ENCODE measurements around the gene RPS23. TPM values are rescaled to one million over a fixed set of nuclear protein-coding genes. Genes with fewer than 3 reads are reported as not detected.

Gene RPS23
- total RNA-seq, 1 experiment from 2014 or later, result 1,953 TPM

- no peak for DNase-seq (ENCODE audit: low spot score)
- Histone ChIP-seq H3K27ac (ENCODE audit: low read depth, low read length, poor library complexity, severe bottlenecking) (no peak overlapping the region), H3K27me3 (replicated peaks; ENCODE audit: insufficient read depth, low read depth, low read length, poor library complexity) (no peaks in the 10 kb centered on the region), H3K4me3 (ENCODE audit: low read depth, low read length, poor library complexity, severe bottlenecking) (no peak overlapping the region), H3K9me3 (ENCODE audit: low read depth, low read length, poor library complexity, severe bottlenecking) (no peaks in the 10 kb centered on the region), H3K36me3 (ENCODE audit: insufficient read depth, low read length, poor library complexity, severe bottlenecking) (no peaks in the 10 kb centered on the region), H3K4me1 (ENCODE audit: insufficient read depth, low read length, poor library complexity, severe bottlenecking) (peaks cover 4% of the 10 kb centered on the region)
- CTCF ChIA-PET, result no interaction called here
- intact Hi-C loops (cut with micrococcal nuclease; ENCODE audit: unreplicated experiment), result no loop called here
- TF ChIP-seq CTCF (conservative IDR thresholded peaks at IDR 0.05; ENCODE audit: low read depth, low read length), result no peak
- TF ChIP-seq EZH2 (IDR thresholded peaks at IDR 0.05; ENCODE audit: borderline replicate concordance, low read depth, low read length, poor library complexity, severe bottlenecking), result no peak
- POLR2A ChIA-PET (ENCODE audit: low non-redundant PET), result no interaction called here
- no TSS peak for BruUV-seq (replicated peaks)
Measured at GRCh38 chr5:82298668-82299067, 20.5 kb upstream of the RPS23 start.

- Histone ChIP-seq H3K4me3 (ENCODE audit: low read depth, low read length, poor library complexity, severe bottlenecking) (no peak overlapping the region), H3K27ac (ENCODE audit: low read depth, low read length, poor library complexity, severe bottlenecking) (no peak overlapping the region), H3K36me3 (ENCODE audit: insufficient read depth, low read length, poor library complexity, severe bottlenecking) (no peaks in the 10 kb centered on the region), H3K9me3 (ENCODE audit: low read depth, low read length, poor library complexity, severe bottlenecking) (no peaks in the 10 kb centered on the region), H3K4me1 (ENCODE audit: insufficient read depth, low read length, poor library complexity, severe bottlenecking) (peaks cover 4% of the 10 kb centered on the region), H3K27me3 (replicated peaks; ENCODE audit: insufficient read depth, low read depth, low read length, poor library complexity) (no peaks in the 10 kb centered on the region)
- intact Hi-C loops (cut with micrococcal nuclease; ENCODE audit: unreplicated experiment), result no loop called here
- TF ChIP-seq CTCF (conservative IDR thresholded peaks at IDR 0.05; ENCODE audit: low read depth, low read length) (no peak), EZH2 (IDR thresholded peaks at IDR 0.05; ENCODE audit: borderline replicate concordance, low read depth, low read length, poor library complexity, severe bottlenecking) (no peak)
- ChIA-PET POLR2A (ENCODE audit: low non-redundant PET) (no interaction called here), CTCF (no interaction called here)
- no peak for DNase-seq (ENCODE audit: low spot score)
- BruUV-seq (replicated peaks), result no TSS peak
Measured at GRCh38 chr5:82297711-82298110, 19.6 kb upstream of the RPS23 start.

- H3K36me3 ChIP-seq (ENCODE audit: insufficient read depth, low read length, poor library complexity, severe bottlenecking), result no peaks in the 10 kb centered on the region
- peaks cover 4% of the 10 kb centered on the region for H3K4me1 ChIP-seq (ENCODE audit: insufficient read depth, low read length, poor library complexity, severe bottlenecking)
- no TSS peak for BruUV-seq (replicated peaks)
- ChIA-PET POLR2A (ENCODE audit: low non-redundant PET) (no interaction called here), CTCF (no interaction called here)
- TF ChIP-seq EZH2 (IDR thresholded peaks at IDR 0.05; ENCODE audit: borderline replicate concordance, low read depth, low read length, poor library complexity, severe bottlenecking), result no peak
- TF ChIP-seq CTCF (conservative IDR thresholded peaks at IDR 0.05; ENCODE audit: low read depth, low read length), result peak; percentile 25; the same call in 1 of the 2 replicates
- no peak overlapping the region for H3K4me3 ChIP-seq (ENCODE audit: low read depth, low read length, poor library complexity, severe bottlenecking)
- intact Hi-C loops (cut with micrococcal nuclease; ENCODE audit: unreplicated experiment), result no loop called here
- H3K27me3 ChIP-seq (replicated peaks; ENCODE audit: insufficient read depth, low read depth, low read length, poor library complexity), result no peaks in the 10 kb centered on the region
- H3K27ac ChIP-seq (ENCODE audit: low read depth, low read length, poor library complexity, severe bottlenecking), result no peak overlapping the region
- no peaks in the 10 kb centered on the region for H3K9me3 ChIP-seq (ENCODE audit: low read depth, low read length, poor library complexity, severe bottlenecking)
- DNase-seq (ENCODE audit: low spot score), result no peak
Measured at GRCh38 chr5:82296929-82297328, 18.8 kb upstream of the RPS23 start.

Measured in A673 (cell line).